Activated naive CD4-positive, alpha-beta T cell (primary cell): ENCODE data around the gene DCPS.
"Not testable (repeated sequence)": the region's sequence is repeated elsewhere in the genome, so short reads cannot be mapped to it uniquely, and the experiment has no call there.

Experiments used
- DNase-seq, 4 experiments: peaks; one replicate each; lab custom pipeline; 2025; lab: John Stamatoyannopoulos, UW

Gene DCPS

DNA sequence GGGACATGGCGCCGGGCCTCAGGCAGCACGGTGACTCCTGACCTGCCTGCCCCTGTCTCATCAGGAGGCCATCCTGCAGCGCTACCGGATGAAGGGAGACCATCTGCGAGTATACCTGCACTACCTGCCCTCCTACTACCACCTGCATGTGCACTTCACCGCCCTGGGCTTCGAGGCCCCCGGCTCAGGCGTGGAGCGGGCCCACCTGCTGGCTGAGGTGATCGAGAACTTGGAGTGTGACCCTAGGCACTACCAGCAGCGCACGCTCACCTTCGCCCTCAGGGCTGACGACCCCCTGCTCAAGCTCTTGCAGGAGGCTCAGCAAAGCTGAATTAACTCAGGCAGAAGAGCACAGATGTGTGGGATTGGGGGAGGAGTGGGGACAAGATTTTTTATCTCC is 41.4 kb downstream of the DCPS start:
- DNase-seq, result no peak

- DNase-seq, result no peak
Observed at GRCh38 chr11:126345759-126346585, 42.1 kb downstream of the DCPS start.

DNA sequence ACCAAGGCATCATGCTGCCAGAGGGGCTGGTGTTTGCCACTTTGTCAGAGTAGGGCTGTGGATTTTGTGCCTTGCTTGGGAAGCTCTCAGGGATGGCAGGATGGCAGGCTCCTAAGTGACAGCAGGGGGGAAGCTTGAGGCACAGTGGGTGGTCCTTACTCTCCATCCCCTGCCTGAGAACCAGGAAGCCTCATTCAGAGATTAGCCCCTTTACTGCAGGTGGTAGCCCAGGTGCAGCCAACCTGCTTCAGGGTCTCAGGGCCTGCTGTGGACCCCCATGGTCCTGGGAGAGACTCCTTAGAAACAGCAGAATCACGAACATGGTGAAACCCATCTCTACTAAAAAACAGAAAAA is 42.7 kb downstream of the DCPS start:
- no peak for DNase-seq

DNA sequence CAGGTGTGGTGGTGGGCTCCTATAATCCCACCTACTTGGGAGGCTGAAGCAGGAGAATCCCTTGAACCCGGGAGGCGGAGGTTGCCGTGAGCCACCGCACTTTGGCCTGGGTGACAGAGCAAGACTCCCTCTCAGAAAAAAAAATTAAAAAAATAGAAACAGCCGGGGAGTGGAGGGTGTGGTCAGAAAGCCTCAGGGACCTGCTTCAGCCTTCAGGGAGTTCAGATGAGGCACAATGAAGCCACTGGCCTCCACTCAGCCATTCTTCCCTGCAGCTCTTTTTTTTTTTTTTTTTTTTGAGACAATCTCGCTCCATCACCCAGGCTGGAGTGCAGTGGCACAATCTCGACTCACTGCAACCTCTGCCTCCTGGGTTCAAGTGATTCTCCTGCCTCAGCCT is 43.1 kb downstream of the DCPS start:
- not testable (repeated sequence) for DNase-seq

DNA sequence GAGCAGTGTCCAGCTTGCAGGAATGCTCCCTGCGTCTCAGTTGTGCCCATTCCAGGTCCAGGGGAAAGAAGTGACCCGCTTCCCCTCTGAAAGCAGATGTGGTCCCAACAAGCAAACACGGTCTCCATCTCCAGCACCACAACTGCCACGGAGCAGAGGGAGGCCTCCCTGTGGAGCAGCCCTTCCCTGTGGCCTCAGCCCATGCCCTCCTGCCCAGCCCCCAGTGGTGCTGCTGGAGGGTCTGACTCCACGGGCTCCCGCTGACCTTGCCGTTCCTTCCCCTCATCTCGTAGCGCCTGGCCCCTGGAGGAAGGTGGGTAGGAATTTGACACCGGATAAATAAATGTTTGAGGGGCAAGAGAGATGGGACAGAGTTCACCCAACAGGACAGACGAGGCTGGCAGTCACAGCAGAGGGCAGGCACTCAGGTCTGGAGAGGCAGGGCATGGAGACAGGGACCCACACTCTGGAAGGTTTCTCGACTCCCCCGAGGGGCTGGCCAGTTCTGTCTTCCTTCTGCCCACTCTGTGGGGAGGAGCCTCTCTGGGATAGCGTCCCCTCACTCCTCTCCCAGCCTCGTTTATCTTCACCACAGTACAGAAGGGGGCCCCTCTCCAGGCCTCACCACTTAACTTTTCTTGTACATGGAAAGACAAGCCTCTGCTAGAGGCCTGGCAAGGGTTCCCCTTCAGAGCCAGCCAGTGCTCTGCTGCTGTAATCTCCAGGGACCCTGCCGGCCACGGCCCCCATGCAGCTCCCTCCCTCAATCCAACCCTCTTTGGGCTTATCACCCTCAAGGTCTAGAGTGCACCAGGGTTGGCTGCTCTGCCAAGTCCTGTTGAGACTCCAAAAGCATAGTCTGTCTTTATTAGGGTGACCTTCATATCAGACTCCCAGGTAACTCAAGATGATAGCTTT is 44.1 kb downstream of the DCPS start:
- DNase-seq, result no peak

GRCh38 chr11:126348806-126349582 is 45.1 kb downstream of the DCPS start:
- no peak for DNase-seq

GRCh38 chr11:126350836-126351235 is 47.0 kb downstream of the DCPS start:
- no peak for DNase-seq

DNA sequence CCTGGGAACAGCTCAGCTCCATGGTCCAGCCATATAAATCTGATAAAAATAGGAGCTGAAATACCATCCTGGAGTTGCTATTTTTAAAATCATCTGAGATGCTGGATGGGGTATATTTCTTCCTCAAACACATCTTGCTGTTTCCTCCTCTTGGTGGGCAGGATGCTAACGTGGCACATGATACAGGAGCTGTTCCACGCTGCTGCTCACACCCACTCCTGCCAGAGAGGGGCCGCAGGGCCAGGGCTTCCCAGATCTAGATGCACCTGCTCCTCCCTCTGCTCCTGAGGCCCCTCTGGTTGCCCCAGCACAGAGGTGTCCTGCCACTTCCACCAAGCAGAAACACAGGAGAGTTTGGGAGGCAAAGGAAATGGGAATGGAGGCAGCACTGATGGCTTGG is 48.3 kb downstream of the DCPS start:
- no peak for DNase-seq

- no peak for DNase-seq
Observed at GRCh38 chr11:126352934-126353801, 49.3 kb downstream of the DCPS start.

GRCh38 chr11:126354631-126355323 is 50.9 kb downstream of the DCPS start:
- DNase-seq, result peak in 1 of 4 experiments; percentile 29

DNA sequence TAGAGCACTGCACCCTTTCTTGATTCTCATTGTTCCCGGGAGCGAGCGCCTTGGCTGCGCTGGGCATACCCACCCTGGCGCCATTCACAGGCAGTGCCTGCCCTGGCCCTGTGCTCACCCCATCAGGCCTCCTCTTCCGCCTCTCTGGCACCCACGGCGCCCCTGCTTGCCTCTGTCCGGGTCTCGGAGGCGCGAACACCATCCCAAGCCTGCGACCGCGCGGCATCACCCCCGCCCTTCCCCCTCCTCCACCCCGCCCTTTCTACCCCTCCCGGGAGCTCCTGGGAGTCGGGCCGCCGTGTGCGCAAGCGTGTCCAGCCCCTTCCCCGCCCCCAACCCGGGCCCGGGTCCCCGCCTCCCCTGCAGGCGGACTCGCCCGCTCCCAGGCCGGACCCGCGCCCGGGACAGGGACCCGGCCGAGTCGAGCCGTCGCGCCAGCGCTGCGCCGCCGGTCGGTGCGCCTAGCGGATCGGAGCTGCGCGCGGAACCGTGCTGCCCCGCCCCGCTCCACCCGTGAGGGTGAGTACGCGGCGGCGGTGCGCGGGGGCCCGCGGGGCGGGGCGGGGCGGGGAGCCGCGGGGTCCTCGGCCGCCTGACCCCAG is 51.6 kb downstream of the DCPS start, which contains the start of gene ST3GAL4:
Gene ST3GAL4, plus strand, starts transcription at position 363 of the 602 bp plus-strand sequence. CDS start 50,470 bp downstream, outside the sequence.
- peak in 3 of 4 experiments; percentile 23 to 44 (median 34) for DNase-seq

- no peak for DNase-seq
Observed at GRCh38 chr11:126355926-126356897, 52.4 kb downstream of the DCPS start.

DNA sequence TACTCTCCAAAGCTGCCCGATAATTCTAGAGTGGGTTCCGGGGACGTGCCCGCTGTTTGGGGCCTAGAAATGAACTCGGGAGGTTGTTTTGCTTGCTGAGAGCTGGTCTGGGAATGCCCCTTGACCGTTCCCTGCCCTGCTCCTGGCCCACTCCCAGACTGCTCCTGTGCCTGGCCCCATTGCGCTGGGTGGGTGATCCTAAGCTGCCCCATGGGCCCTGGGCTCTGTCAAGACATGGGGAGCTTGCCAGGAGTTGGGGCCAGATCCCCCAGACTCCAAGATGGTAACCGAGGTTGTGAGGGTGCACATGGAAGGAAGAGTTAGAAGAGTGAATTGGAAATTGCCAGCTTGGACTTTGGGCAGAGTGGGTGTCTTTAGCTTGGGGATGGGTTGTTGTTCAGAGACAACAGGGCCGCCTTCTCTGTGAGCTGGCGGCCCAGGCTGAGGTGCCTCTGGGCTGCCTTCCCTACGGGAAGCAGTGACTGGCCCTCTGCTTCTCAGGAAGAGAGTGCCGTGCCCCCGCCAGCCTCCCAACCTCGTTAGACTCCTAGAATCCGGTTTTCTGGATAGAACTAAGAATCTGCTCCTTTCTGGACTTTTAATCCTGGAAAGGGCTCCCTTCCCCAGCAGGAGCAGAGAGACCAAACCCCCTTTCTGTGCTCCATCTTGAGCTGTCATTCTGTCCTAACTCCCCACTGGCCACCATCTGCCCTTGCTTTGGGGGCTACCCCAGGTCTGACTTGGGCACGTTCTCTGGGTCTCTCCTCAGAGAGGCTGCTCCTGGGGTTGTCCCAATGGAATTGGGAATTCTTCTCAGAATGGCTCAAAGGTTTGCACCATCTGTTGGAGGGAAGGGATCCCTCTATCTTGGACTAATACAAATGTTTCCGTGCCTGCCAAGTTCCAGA is 53.4 kb downstream of the DCPS start:
- DNase-seq, result no peak

DNA sequence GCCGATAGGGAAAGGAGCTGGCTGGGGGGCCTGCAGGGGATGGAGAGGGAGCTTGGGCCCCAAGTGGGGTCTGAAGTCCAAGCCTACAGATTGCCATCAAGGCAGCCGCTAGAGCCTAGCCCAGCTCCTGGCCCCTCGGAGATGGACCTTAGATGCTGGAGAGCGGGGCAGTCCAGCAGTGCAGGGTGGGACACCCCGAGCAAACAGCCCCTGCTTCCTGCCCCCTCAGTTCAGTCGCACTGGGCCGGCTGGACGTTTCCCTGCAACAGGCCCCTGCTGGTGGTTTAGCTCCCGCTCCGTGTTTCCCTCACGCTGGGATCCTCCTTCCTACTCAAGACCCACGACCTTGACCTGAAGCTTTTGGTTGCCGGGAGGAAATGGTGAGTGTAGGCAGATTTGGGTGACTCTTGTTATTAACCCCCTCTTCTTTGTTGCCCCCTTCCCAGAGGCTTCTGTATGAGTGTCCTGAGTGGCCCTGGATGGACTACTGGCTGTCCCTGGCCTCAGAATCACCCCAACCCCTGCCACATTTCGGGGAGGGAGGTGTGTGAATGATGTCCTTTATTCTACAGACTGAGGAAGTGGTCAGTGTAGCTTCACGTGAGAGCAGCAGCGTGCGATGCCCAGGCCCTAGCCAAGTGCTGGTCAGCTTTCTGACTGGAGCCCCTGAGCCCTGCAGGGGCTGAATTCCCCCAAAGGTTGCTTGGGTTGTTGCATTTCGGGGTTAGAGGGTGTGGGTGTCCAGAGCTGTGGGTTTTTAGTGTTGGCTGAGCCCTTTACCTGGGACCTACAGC is 54.3 kb downstream of the DCPS start:
- no peak for DNase-seq

DNA sequence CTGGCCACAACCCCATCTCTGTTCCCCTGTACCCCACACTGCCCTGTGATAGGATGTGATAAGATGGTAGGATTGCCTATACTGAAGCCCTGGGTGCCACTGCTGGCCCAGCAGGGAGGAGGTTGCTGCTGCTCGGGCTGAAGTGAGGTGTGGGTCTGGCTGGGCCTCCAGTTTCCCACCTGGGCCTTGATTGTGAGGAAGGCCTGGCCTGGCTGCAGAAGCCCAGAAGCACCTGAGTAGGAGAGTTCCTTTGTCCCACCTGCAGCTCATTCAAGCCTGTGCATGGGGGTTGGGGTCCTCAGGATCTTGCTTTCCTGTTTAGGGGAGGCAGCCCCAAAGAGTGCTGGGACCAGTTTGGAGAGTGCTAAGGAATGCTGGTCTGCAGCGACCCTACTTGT is 54.9 kb downstream of the DCPS start:
- DNase-seq, result no peak

DNA sequence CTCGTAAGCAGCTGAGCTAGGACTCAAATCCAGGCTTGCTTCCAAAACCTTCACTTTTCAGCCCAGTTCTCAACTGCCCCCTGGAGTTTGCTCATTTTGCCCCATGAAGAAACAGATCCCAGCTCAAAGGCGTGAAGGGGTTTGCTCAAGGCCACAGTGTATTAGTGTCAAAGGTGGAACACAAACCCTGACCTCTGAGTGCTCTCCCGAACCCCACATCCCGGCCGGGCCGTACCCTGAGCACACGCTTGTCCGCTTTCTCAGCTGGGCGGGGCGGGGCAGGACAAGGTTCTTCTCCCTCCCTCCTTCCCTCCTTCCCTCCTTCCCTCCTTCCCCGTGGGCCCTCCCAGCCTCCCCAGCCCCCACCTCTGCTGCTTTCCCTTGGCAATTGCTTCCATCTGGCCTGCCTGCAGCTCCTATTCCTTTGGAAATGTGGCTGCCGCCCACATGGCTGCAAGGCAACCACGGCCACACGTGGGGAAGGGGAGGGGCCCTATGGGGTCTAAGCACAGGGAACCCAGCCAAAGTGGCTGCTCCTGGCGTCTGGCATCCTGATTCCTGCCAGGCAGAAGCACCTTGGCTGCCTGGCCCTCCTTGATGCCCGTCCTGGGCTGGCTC is 55.7 kb downstream of the DCPS start:
- DNase-seq, result no peak

- no peak for DNase-seq
Observed at GRCh38 chr11:126360049-126360446, 56.2 kb downstream of the DCPS start.
